Fibroblast of the conjunctiva (primary cell): ENCODE measurements around the gene METAP2.

Experiments
- DNase-seq: peaks from one replicate; pipeline ENCODE4 v3.0.0-alpha.2; 2010; ENCODE audit warnings: low read depth

The METAP2 gene

GRCh38 chr12:95513599-95513998 is 39.6 kb downstream of the METAP2 start:
- DNase-seq: no peak

- DNase-seq: no peak
These were observed 41.2 kb downstream of the METAP2 start for GRCh38 chr12:95515197-95515596.

- DNase-seq: no peak
These were observed 42.8 kb downstream of the METAP2 start for GRCh38 chr12:95516757-95517156.

- no peak for DNase-seq
These were observed 43.3 kb downstream of the METAP2 start for GRCh38 chr12:95517246-95517645.

GRCh38 chr12:95518944-95519343 is 45.0 kb downstream of the METAP2 start:
- DNase-seq: no peak

GRCh38 chr12:95520816-95521215 is 46.9 kb downstream of the METAP2 start:
- DNase-seq: no peak

GRCh38 chr12:95522692-95523091 is 48.7 kb downstream of the METAP2 start:
- DNase-seq: no peak

GRCh38 chr12:95528431-95528830 is 54.5 kb downstream of the METAP2 start:
- DNase-seq: no peak

- peak; percentile 46 for DNase-seq
These were observed 55.8 kb downstream of the METAP2 start for GRCh38 chr12:95529693-95530225.

- DNase-seq: no peak
These were observed 58.9 kb downstream of the METAP2 start for GRCh38 chr12:95532851-95533250.

- no peak for DNase-seq
These were observed 60.0 kb downstream of the METAP2 start for GRCh38 chr12:95533985-95534384.

- no peak for DNase-seq
These were observed 64.1 kb downstream of the METAP2 start for GRCh38 chr12:95538006-95538405.

- no peak for DNase-seq
These were observed 64.7 kb downstream of the METAP2 start for GRCh38 chr12:95538656-95539055.

- DNase-seq: no peak
These were observed 67.5 kb downstream of the METAP2 start for GRCh38 chr12:95541436-95541835.

- DNase-seq: no peak
These were observed 69.4 kb downstream of the METAP2 start for GRCh38 chr12:95543305-95543704.

GRCh38 chr12:95544756-95545155 is 70.8 kb downstream of the METAP2 start:
- DNase-seq: no peak

GRCh38 chr12:95545303-95545702 is 71.4 kb downstream of the METAP2 start:
- DNase-seq: no peak

GRCh38 chr12:95545731-95546490 is 72.0 kb downstream of the METAP2 start:
- DNase-seq: no peak

GRCh38 chr12:95546491-95546813 is 72.5 kb downstream of the METAP2 start:
- no peak for DNase-seq

GRCh38 chr12:95547522-95548055 is 73.6 kb downstream of the METAP2 start:
- DNase-seq: no peak

- no peak for DNase-seq
These were observed 74.1 kb downstream of the METAP2 start for GRCh38 chr12:95548056-95548538.

GRCh38 chr12:95548539-95549391 is 74.8 kb downstream of the METAP2 start:
- DNase-seq: no peak
